ENCODE results near the gene ERMP1.

GRCh38 chr9:5842929-5843793, 10.2 kb upstream of the ERMP1 start:
- TF ChIP-seq POLR2A (IDR thresholded peaks at IDR 0.05; ENCODE audit: low read depth) (no peak), CTCF (IDR thresholded peaks at IDR 0.05) (no peak)

Measured in esophagus muscularis mucosa (tissue), 3 donors.